Esophagus (tissue), 2 donors: ENCODE measurements around the gene ZDHHC14. TPM values are rescaled to one million over a fixed set of nuclear protein-coding genes. Genes with fewer than 3 reads are reported as not detected.

Experiments used
- H3K27ac ChIP-seq, 2 donors: one replicate each; pipeline ENCODE4 v1.5.1; 2013; ENCODE audit warnings: low read depth in 2 of 2, mild to moderate bottlenecking in 2 of 2, inconsistent platforms in 1 of 2, low read length in 1 of 2, moderate library complexity in 1 of 2
- H3K27me3 ChIP-seq, 2 donors: one replicate each; pipeline ENCODE4 v1.6.1; 2013; ENCODE audit warnings: low read length in 2 of 2, control low read depth in 1 of 2, mild to moderate bottlenecking in 1 of 2; ENCODE audit not compliant: insufficient read depth in 2 of 2, control insufficient read depth in 1 of 2
- H3K36me3 ChIP-seq, 2 donors: one replicate each; pipeline ENCODE4 v1.6.1; 2013; ENCODE audit warnings: low read length in 1 of 2; ENCODE audit not compliant: control insufficient read depth in 2 of 2, insufficient read depth in 2 of 2
- H3K4me1 ChIP-seq, 2 donors: one replicate each; pipeline ENCODE4 v1.6.1; 2013; ENCODE audit warnings: low read length in 1 of 2; ENCODE audit not compliant: control insufficient read depth in 2 of 2, insufficient read depth in 2 of 2
- H3K4me3 ChIP-seq, 2 donors: one replicate each; pipeline ENCODE4 v1.5.1; 2013; ENCODE audit warnings: low read length in 2 of 2, mild to moderate bottlenecking in 2 of 2, low read depth in 1 of 2, moderate library complexity in 1 of 2
- H3K9me3 ChIP-seq, 2 donors: one replicate each; pipeline ENCODE4 v1.6.1; 2013; ENCODE audit warnings: mild to moderate bottlenecking in 2 of 2, low read depth in 1 of 2, low read length in 1 of 2, moderate library complexity in 1 of 2; ENCODE audit not compliant: control insufficient read depth in 2 of 2, insufficient read depth in 1 of 2
- WGBS, 2 donors: extraction: QIAGEN DNeasy Blood & Tissue Kit; methylation state at CpG; one replicate each; pipeline ENCODE4 v1.1.7; 2013; 5-methylcytosine and 5-hydroxymethylcytosine counted together
- polyA plus RNA-seq, 2 donors: library from polyadenylated mRNA; stranded (reverse); fragments of 200-250 nt; gene quantifications; one replicate each; pipeline ENCODE4 v1.2.3, GENCODE V29; 2013
- donor health status: healthy with polysubstance abuse.
- donor health status: Bipolar disorder and iron deficiency.

The ZDHHC14 gene
- polyA plus RNA-seq, 2 donors: 2.9 to 3.7 TPM

GRCh38 chr6:157675831-157676230 lies 294.8 kb downstream of the ZDHHC14 start:
- Histone ChIP-seq H3K27ac (no peak overlapping the region), H3K4me1 (no peaks in the 10 kb centered on the region), H3K36me3 (peaks cover 0 to 3% of the 10 kb centered on the region in 2 donors), H3K4me3 (no peak overlapping the region), H3K27me3 (no peaks in the 10 kb centered on the region), H3K9me3 (peaks cover 0 to 2% of the 10 kb centered on the region in 2 donors)
- WGBS, 2 donors: 73 to 77% methylated on average over 7 of the region's 7 CpGs

- Histone ChIP-seq H3K4me1 (no peaks in the 10 kb centered on the region), H3K9me3 (peaks cover 0 to 2% of the 10 kb centered on the region in 2 donors), H3K27ac (no peak overlapping the region), H3K27me3 (no peaks in the 10 kb centered on the region), H3K36me3 (peaks cover 0 to 3% of the 10 kb centered on the region in 2 donors), H3K4me3 (no peak overlapping the region)
- 79 to 87% methylated on average over 7 of the region's 7 CpGs for WGBS, 2 donors
These were observed 295.3 kb downstream of the ZDHHC14 start for GRCh38 chr6:157676241-157676640.

- peaks cover 0 to 2% of the 10 kb centered on the region in 2 donors for H3K9me3 ChIP-seq
- peaks cover 0 to 3% of the 10 kb centered on the region in 2 donors for H3K36me3 ChIP-seq
- H3K27ac ChIP-seq: no peak overlapping the region
- H3K4me3 ChIP-seq: no peak overlapping the region
- no peaks in the 10 kb centered on the region for H3K27me3 ChIP-seq
- 87% methylated on average over 4 of the region's 4 CpGs for WGBS, 2 donors
- no peaks in the 10 kb centered on the region for H3K4me1 ChIP-seq
These were observed 296.2 kb downstream of the ZDHHC14 start for GRCh38 chr6:157677235-157677634.

- peaks cover 0 to 2% of the 10 kb centered on the region in 2 donors for H3K9me3 ChIP-seq
- WGBS, 2 donors: 88 to 90% methylated on average over 8 of the region's 8 CpGs
- no peak overlapping the region for H3K4me3 ChIP-seq
- H3K36me3 ChIP-seq: peaks cover 0 to 3% of the 10 kb centered on the region in 2 donors
- H3K27me3 ChIP-seq: no peaks in the 10 kb centered on the region
- peaks cover 0 to 2% of the 10 kb centered on the region in 2 donors for H3K4me1 ChIP-seq
- no peak overlapping the region for H3K27ac ChIP-seq
These were observed 298.9 kb downstream of the ZDHHC14 start for GRCh38 chr6:157679605-157680580.

- Histone ChIP-seq H3K27me3 (no peaks in the 10 kb centered on the region), H3K36me3 (no peaks in the 10 kb centered on the region), H3K4me3 (no peak overlapping the region), H3K27ac (no peak overlapping the region), H3K4me1 (peaks cover 0 to 2% of the 10 kb centered on the region in 2 donors), H3K9me3 (peaks cover 0 to 2% of the 10 kb centered on the region in 2 donors)
- 75 to 76% methylated on average over 18 of the region's 18 CpGs for WGBS, 2 donors
These were observed 300.2 kb downstream of the ZDHHC14 start for GRCh38 chr6:157681041-157681650.

DNA sequence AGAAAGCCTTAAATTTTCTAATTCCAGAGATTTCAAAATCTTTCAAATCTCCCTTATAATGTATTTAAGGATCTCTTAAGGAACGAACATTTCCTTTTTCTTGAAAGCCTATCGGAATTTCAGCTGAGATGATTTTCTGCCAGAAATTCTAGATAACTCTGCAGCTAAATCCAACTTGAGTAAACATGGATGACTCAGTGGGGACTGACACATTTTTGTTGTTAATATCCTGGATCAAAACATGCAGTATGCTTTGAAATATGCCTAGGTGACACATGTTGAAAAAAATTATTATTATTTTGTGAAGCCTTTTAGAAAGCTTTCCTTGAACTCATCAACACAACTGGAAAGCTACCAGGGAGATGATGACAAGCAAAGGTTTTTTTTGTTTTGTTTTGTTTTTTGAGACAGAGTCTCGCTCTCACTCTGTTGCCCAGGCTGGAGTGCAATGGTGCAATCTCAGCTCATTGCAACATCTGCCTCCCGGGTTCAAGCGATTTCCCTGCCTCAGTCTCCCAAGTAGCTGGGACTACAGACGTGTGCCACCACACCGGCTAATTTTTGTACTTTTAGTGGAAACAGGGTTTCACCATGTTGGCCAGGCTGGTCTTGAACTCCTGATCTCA lies 302.0 kb downstream of the ZDHHC14 start:
- Histone ChIP-seq H3K4me3 (no peak overlapping the region), H3K4me1 (peaks cover 0 to 2% of the 10 kb centered on the region in 2 donors), H3K9me3 (peaks cover 0 to 2% of the 10 kb centered on the region in 2 donors), H3K27me3 (no peaks in the 10 kb centered on the region), H3K27ac (no peak overlapping the region), H3K36me3 (no peaks in the 10 kb centered on the region)
- 53 to 63% methylated on average over 7 of the region's 7 CpGs for WGBS, 2 donors

DNA sequence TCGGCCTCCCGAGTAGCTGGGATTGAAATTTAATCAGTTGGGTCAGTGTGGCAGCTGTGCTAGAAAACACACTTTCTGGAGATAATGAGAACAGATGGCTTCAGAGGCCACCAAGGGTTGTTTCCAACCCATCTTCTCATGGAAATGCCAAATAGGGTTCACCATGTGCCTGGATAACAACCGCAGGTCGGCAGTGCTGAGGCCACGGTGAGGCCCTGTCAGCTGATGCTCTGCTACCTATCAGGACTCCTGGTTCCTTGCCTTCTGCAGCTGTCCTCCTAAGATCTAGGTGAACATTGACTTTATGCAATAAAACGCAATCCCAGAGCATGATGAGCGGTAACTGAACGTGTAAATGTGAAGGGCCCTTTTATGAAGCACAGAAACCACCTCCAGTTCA lies 302.7 kb downstream of the ZDHHC14 start:
- H3K36me3 ChIP-seq: no peaks in the 10 kb centered on the region
- H3K27me3 ChIP-seq: no peaks in the 10 kb centered on the region
- H3K4me1 ChIP-seq: peaks cover 0 to 2% of the 10 kb centered on the region in 2 donors
- WGBS, 2 donors: 80 to 94% methylated on average over 8 of the region's 8 CpGs
- H3K4me3 ChIP-seq: no peak overlapping the region
- H3K9me3 ChIP-seq: peaks cover 0 to 2% of the 10 kb centered on the region in 2 donors
- no peak overlapping the region for H3K27ac ChIP-seq

DNA sequence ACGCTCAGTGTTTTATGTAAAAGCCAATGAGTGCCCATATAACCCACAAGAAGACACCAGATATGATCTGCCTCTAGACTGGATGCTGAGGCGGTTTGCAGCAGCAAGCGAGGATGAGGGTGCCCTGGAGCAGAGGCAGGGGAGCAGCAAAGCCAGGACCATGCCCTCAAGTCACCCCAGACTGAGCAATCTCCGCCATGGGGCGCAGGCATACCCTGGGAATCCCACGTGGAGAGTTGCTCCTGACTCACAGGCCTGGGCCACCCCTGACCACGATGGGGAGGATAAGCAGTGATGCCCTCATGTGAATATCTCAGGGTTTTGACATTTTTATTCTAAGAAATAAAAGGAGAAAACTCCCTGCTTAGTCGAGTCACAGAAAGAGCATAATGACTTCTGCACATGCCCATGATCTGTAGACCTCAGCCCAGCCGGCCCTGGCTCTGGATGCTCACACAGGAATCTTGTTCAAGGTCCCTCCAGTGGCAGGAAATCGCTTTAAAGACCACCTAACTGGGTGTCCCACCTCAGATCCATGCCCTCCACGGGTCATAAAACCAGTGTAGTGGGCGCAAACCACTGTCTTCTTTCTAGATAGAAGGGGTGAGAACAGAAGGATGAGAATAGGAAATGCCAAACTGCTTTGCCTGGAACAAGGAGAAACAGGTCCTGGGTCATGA lies 303.8 kb downstream of the ZDHHC14 start:
- no peaks in the 10 kb centered on the region for H3K36me3 ChIP-seq
- no peak overlapping the region for H3K4me3 ChIP-seq
- peaks cover 2 to 3% of the 10 kb centered on the region in 2 donors for H3K4me1 ChIP-seq
- peaks cover 0 to 2% of the 10 kb centered on the region in 2 donors for H3K9me3 ChIP-seq
- H3K27ac ChIP-seq: no peak overlapping the region
- H3K27me3 ChIP-seq: no peaks in the 10 kb centered on the region
- 79 to 80% methylated on average over 12 of the region's 12 CpGs for WGBS, 2 donors
